Activated T-cell treated with anti-CD3 and anti-CD28 coated beads for 24 hours (primary cell): ENCODE results near the gene FNIP2.
"Not testable (repeated sequence)": the region's sequence is repeated elsewhere in the genome, so short reads cannot be mapped to it uniquely, and the experiment has no call there.

Experiments used
- DNase-seq: peaks from one replicate; pipeline ENCODE4 v3.0.0-alpha.2; 2020; ENCODE audit warnings: low read depth

The FNIP2 gene

DNA sequence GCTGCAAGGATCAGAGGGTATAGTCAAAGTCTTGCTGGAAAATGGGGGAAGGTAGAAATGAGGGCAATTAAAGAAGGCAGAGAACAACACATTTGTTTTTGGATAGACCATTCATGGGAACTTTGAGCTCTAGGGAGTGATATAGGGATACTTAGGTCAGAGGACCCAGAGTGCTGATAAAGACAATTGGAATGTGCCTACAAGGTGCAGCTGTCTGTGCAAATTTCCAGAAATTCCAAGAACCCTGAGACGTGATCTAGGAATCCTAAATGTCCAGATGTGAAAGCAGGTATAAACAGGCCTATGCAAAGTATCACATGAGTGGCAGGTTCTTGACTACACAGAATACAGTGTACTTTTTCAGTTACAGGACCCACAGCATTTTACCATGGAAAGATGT lies 24.2 kb downstream of the FNIP2 start:
- DNase-seq: no peak

DNA sequence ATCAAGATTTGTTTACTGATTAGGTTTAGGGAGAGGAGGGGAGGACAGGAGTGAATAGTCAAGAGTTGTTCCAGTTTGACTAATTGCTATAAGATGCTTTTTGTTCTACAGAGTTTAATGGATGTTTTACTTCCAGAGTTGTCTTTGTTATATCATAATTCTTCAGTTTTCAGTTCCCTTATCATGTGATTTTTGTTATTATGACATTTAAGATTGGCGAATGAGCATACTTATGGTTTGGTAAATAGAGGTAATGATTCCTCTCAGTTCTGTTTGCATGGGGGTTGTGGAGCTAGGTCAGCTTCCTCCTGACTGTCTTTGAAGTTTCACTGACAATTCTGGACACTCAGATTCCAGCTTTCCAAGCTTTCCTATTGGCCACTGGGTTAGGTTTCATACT lies 24.6 kb downstream of the FNIP2 start:
- not testable (repeated sequence) for DNase-seq

DNA sequence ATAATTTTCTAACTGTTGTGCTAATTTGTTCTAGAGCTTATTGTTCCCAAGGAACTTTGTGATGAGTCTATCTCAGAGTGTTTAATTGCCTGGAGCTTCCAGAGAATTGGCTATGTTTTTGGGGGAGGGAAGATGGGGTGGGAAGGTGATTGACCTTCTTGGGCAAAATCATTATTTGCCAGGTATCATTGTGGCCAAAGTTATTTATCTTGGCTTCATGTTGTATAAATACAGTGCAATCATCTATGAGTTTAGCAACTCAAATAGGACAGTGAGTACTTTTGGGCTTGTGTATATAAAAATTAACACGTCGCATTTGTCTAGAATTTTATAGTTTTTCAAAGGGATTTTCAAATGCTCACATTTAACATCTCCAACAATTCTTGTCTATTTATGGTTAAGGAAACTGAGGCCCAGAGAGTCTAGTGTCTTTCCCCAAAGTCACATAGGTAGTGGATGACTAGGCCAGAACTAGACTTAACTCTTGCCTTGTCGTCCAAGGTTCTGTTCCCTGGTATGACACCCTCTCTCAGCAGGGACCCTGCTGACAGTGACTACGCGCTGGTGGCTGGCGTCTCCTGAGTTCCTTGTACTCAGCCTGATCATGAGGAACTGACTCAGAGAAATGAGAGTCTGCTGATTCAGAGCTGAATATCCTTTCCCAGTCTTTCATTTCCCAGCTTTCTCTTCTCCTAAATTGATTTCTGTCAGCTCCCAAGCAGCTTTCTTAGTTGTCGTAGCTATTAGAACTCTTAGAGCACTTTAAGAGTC lies 27.7 kb downstream of the FNIP2 start:
- DNase-seq: no peak

DNA sequence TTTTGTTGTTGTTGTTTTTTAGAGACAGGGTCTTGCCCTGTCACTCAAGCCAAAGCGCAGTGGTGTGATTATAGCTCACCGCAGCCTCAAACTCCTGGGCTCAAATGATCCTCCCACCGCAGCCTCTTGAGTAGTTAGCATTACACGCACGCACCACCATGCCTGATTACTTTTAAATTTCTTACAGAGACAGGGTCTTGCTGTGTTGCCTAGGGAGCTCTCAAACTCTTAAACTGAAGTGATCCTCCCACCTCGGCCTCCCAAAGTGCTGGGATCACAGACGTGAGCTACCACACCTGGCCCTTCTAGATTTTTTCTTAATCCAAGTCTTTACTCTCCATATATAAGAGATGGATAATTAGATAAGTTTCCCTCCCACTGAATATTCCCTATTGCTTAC lies 29.2 kb downstream of the FNIP2 start:
- no peak for DNase-seq

DNA sequence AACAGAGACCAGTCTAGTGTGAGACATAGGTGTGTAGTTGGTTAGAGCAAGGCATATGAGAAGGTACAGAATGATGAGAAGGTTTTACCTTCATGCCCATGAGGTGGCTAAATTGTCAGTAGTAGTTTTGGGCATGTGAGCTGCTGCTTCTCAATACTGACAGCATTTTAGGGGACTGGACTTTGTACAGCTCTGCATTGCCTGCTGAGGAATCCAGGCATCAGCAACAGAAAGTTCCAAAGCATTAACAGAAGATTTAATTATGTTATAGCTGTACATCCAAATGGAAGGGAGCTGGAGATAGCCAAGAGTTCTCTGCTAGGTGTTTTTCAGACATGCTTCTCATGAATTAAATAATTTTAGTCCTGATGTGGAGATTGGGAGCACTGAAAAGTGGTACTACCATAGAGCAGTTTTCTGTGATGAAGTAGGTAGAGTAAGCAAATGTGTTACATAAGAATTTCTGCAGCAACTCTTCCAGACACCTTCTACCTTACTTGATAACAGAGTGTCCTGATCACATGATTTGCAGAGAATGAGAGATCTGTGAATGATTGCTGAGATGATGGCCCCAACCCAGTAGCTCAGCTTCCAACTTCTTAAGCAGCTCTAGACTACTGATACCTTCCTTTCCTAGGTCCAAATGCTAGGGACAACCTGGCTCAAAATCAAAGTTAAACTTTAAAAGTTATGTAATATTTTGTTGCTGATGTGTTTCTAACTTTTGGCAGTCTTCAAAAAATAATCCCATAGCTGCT lies 30.4 kb downstream of the FNIP2 start:
- no peak for DNase-seq

DNA sequence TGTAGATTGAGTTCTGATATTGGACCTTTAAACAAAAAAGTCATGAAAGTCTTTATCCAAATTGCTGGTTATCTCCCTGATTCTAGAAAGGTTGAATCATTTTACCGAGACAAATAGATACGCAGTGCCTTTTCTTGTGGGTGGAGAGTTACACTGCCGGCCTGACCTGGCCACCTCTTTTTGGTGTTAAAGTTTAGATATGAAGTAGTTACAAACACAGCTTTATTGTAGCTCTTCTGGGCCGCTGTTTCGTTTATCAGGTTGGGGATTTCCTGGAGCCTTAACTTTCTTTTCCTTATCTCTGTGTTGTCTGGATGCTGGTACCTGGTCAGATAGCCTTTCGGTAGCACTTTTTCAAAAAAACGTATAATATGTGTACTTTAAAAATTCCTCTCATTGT lies 31.0 kb downstream of the FNIP2 start:
- DNase-seq: no peak

DNA sequence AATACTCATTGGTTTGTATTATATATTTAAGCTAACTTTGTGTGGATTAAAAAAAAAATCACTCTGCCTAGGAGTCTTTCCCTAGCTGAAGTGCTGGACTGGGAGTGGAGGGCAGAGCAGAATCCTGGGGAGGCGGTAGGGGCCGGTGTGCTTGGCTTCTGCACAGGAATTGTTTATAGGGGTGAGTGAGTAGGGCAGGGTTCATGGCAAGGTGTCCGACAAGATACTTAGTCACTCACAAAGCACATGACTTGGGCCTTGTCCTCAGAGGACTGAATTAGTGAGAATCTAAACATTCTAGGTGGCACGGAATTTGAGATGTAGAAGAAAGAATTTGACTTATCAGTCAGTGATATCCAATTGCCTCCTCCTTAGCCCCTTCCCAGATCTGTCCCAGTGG lies 32.2 kb downstream of the FNIP2 start:
- DNase-seq: no peak

DNA sequence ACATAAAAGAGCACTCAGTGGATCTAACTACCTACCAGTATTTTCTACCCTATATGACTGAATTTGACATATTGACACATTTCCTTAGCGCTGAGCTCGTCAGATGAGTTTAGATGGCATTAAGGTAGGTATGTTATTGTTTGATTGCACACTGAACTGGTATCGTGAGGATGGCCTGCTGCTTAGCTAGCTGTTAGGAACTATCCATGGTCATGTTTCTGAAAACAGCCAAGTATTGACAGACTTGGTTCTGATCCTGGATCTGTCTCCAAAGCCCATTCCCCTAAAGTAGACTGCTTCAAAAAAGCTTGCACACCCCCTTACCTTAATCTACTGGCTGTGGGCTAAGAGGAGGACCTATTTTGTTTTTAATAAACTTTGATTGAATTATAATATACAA lies 32.9 kb downstream of the FNIP2 start:
- DNase-seq: no peak

DNA sequence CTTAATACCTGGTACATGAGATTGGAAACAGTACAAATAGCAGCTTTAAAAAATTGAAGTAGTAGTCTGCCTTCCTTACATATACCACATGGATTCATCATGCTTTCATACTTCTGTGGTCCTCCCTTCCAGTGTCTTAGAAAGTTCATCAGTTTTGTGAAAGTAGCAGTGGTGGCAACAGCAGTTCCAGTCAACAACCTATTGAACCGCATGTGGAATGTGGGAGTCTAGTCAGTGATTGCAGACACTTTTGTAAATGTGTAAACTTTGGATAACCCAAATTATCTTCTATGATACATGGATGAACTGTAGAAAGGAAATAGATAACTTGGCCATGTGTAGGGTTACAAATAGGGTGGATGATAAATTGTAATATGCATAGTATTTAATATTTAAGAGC lies 34.1 kb downstream of the FNIP2 start:
- DNase-seq: no peak

DNA sequence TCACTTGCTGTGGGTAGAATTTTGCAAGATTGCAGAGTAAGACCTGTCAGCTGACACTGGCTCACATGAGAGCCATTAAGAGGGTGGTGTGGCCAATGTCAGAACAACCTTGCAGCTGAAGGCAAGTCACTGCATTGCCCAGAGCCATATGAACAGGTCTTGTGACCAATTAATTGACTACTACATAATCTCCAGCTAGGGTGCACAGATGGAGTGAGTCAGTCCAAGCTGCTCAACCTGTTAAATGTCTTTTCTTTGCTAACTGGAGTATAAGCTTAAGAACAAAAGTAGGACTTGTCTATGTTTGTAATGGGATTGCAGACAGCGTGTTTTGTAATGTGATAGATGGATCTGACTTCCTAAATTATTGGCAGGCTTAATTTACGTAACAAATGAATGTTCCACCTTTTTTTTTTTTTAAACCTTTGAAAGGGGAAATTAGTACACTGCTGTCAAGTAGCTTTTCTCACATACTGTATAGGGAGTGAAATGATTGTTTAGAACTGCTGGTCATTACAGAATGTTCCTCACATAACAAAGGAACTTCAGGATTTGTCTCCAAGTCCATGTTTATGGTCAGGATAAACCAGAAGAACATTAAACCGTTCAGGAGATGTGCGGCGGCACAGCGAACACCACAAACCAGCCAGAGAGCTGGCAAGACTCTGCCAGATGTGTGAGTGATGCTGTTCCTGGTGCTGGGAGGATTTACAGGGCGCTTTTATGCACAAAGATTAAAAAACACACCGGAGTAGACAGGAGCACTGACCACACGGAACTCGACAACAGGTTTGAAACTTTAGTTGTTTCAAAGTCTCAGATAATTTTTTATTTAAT lies 37.0 kb downstream of the FNIP2 start:
- DNase-seq: no peak

DNA sequence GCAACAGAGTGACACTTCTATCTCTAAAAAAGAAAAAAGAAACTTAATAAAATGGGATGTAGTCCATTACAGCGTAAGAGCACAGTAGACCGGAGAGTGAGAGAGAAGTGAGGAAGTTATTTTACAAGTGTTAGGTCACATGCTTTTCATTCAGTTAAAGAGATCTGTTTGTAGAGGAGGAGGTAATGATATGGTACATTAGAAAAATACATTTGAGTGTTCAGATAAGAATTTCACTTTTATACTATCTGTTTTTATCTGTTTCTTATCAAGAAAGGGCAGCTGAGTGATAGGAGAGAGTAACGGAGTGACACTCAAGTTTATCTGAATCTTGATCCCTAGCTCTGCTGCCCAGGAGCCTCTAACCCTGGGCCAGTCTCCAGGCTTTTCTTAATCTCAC lies 38.9 kb downstream of the FNIP2 start:
- DNase-seq: no peak

DNA sequence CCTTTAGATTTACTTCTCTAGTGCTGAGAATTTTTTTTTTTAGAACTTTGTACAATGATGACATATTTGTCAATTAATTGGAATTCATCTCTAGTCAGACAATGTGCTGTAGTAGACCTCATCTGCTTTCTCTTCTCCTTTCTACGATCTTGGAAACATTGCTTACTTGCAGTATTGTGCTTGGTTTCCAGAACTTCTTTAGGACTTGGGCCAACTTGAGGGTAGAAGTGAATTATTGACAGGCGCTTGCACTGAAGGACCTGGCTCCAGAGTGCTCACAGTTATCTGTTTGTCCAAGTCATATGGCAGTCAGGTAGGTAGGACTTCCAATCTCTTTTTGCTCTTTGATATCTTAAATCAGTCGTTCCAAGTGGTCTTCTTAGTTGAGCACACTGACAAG lies 39.6 kb downstream of the FNIP2 start:
- no peak for DNase-seq

DNA sequence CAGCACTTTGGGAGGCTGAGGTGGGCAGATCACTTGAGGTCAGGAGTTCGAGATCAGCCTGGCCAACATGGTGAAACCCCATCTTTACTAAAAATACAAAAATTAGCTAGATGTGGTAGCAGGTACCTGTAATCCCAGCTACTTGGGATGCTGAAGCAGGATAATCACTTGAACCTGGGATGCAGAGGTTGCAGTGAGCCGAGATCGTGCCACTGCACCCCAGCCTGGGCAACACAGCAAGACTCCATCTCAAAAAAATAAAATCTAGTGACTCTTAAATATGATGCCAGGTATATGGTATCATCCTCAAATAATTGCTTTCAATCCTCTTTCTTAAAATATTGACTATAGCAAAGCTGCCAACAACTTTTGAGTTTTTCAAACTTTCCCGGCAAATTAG lies 40.4 kb downstream of the FNIP2 start:
- DNase-seq: not testable (repeated sequence)

DNA sequence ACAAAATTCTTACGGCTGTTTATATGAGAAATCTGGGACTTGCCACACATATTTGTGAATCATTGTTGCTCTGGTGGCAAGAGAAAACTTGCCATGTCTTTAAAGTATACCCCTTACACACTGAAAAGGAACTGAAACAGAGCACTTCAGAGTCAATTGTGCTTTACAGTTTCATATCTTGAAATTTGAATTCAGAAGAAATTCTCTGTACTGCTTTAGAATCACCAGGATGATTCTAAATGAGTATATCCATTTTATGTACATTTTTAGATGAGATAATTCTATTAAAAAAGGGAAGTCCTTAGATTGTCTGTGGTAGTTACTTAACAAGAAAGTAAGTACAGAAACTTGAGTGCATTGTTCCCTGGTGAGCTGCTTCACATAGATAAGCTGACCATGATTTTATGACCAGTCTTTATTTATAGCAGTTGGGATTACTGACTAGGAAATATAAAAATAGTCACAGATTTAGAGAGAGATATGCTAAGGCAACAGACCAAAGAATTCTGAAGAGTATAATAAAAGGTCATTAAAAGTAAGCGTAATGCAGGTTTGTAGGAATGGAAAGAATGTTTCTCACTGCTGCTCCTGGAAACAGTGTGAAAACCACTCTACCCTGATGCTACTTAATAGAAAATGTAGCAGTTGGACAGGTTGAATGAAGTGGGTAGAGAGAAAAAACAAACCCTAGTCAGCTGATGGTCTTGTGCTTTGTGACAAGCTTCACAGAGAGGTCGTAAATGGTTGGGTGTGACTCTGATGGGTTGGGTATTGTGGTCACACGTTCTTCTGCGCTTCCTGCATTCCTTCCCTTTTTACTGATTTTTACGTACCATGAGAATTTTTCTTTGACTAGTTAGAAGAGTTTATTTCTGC lies 41.0 kb downstream of the FNIP2 start:
- no peak for DNase-seq

DNA sequence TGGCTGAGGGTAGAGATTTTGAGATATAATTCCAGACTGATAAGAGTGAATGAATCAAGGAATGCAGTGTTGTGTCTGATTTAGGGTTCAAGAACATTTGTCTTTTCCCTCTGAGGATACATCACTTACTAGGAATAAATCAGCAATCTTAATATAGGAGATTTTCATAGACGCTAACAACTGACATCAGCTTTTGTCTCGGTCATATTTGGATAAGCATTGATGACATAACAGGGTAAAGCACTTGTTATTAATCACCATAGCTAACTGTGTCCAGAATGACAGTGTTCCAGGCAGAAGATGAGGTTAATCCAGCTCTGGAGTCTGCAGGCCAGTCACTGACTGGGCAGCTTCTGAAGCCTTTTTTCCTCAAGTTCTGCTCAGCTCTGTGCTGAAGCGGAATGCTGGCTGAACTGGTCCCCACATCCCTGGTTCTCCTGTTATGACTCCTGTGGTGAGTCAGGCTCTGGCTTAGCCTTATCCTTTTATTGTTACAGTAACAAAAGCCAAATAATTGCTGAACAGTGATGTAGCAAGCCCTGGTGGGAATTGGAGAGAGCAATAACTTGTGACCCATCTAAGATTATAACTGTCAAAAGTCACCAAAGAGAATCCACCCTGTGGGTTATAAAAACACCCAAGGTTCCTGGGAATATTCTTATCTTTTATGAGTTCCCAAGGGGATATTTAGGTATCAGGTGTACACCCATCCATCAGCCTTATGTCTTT lies 41.8 kb downstream of the FNIP2 start:
- no peak for DNase-seq

DNA sequence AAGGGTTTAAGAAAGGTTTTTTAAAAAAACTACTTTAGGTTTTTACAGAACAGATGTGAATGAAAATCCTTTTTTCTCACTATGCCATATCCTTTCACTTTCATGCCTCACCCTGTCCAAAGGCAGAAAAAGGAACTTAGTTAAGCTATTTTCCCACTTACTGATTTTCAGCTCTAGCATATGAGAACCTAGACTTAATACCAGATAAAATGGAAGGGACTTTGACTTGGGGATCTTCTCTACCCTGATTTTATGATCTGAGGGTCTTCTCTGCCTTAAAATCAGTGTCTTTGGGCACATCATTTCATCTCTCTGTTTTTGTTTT lies 42.4 kb downstream of the FNIP2 start:
- DNase-seq: no peak

DNA sequence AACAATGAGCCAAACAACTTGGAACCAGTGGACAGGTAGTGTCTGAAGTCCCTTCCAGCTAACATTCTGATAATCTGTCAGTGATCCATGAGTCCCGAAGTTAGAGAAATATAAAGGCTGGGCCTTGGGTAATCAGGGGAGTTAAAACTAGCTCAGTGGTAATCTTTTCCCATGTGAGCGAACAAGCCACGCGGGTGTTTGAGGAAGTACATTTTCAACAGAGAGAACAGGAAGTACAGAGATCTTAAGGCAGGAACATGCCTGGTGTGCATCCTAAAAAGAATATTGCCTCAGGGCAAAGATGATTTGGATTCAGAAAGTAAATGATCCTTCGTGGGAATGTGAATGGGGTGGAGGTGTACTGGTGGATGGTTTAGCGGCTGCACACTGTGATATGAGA lies 42.9 kb downstream of the FNIP2 start:
- DNase-seq: no peak

DNA sequence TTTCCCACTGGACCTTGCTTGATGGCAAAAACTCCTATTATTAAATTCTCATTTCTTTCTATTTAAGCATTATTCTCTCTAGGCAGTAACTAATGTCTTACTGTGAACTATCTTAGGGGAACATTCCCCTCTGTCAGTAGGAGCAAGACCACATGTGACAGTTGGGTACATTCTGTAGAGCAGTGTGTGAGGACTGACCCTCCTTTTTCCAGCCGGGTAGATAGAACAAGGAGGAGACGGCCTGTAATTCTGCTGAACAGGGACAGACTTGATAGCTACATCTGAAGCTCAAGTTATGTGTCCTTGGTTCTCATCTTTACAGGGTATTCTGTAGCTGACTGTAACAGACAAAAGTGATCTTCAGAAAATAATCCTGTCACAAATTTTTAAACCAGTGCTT lies 43.3 kb downstream of the FNIP2 start:
- no peak for DNase-seq

DNA sequence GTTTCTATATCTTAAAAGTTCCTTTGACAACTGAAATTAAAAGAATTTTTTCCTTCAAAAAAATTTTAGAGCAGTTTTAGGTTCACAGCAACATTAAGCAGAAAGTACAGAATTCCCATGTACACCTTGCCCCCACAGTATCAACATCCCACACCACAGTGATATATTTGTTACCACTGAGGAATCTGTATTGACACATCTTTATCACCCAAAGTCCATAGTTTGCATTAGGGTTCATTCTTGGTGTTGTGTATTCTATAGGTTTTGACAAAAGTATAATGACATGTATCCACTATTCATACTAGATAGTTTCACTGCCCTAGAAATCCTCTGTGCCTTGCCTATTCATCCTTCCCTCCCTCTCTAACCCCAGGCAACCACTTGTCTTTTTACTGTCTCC lies 43.7 kb downstream of the FNIP2 start:
- DNase-seq: no peak

DNA sequence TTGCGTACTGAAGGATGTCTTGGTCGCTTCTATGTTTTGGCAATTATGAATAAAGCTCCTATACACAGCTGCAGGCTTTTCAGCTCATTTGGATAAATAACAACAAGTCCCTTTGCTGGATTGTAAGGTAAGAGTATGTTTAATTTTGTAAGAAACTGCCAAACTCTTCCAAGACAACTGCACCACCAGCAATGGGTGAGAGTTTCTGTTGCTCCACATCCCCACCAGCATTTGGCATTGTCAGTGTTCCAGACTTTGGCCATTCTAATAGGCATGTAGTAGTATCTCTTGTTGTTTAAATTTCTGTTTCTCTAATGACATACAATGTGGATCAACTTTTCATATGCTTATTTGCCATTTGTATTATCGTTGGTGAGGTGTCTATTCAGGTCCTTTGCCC lies 44.3 kb downstream of the FNIP2 start:
- no peak for DNase-seq

DNA sequence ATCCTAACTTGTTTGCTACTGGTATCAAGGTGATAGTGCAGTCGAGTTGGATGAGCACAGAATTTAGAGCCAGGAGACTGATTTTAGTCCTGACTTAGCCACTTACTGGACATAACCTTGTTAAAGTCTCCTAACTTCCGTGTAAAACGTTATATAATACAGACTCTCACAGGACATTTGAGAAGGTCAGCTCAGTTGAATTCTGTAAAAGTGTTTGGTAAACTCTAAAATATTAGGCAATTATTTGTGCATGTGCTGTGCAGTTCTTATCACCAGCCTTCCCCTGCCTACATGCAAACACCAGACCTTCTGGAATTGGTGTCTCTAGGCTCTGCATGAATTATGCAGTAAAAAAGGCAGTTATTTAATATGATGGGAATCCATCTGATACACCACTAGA lies 45.4 kb downstream of the FNIP2 start:
- no peak for DNase-seq
